K562 (cell line): ENCODE data around the gene ELP1. TPM values are rescaled to one million over a fixed set of nuclear protein-coding genes. Genes with fewer than 3 reads are reported as not detected.

Experiments used
- ERF ChIP-seq: fragments of 450-650 bp; formaldehyde crosslinking; IDR thresholded peaks from 2 replicates; pipeline ENCODE4 v1.4.0; 2020; ENCODE audit warnings: mild to moderate bottlenecking, mixed read lengths
- HDAC3 ChIP-seq: fragments of 450-650 bp; IDR thresholded peaks from 2 replicates; pipeline ENCODE4 v1.6.1; 2018; ENCODE audit warnings: borderline replicate concordance, mild to moderate bottlenecking, moderate library complexity; ENCODE audit not compliant: partially characterized antibody
- HOMEZ ChIP-seq: fragments of 250-450 bp; sonication (Bioruptor Pico); IDR thresholded peaks from 2 replicates; pipeline ENCODE4 v1.4.0; 2020; ENCODE audit warnings: mild to moderate bottlenecking, moderate library complexity
- NCOA4 ChIP-seq: fragments of 450-650 bp; IDR thresholded peaks from 2 replicates; pipeline ENCODE4 v1.6.1; 2018; ENCODE audit warnings: mild to moderate bottlenecking; ENCODE audit not compliant: partially characterized antibody
- NR1H2 ChIP-seq: sonication (generic); formaldehyde crosslinking; IDR thresholded peaks from 2 replicates; pipeline ENCODE4 v1.4.0; 2020; ENCODE audit warnings: mild to moderate bottlenecking, missing genetic modification reagents
- RCOR1 ChIP-seq, 2 experiments: IDR thresholded peaks; 2 replicates each; pipeline ENCODE4 v1.6.1; 2012; ENCODE audit warnings: low read depth in 2 of 2, low read length in 2 of 2, borderline replicate concordance in 1 of 2, improper control_type of control experiment in 1 of 2
- SPI1 ChIP-seq: IDR thresholded peaks from 2 replicates; pipeline ENCODE4 v1.6.1; 2011; ENCODE audit warnings: low read depth, low read length, control low read depth, borderline replicate concordance
- ZNF324 ChIP-seq: fragments of 250-450 bp; sonication (Bioruptor Pico); IDR thresholded peaks from 2 replicates; pipeline ENCODE4 v1.4.0; 2020; ENCODE audit warnings: mild to moderate bottlenecking
- ZZZ3 ChIP-seq: fragments of 450-650 bp; IDR thresholded peaks from 2 replicates; pipeline ENCODE4 v1.6.1; 2016; ENCODE audit warnings: antibody characterized with exemption, mild to moderate bottlenecking, moderate library complexity
- polyA plus RNA-seq, 8 experiments: library from polyadenylated mRNA; depleted of rRNA in 4 of 8; stranded (reverse) in 5 of 8; unstranded in 3 of 8; fragments of >200 nt; fragmentation: Nextera tagmentation in 2 of 8; fragmentation: Illumina TruSeq in 1 of 8; extraction: Ambion mirVana in 2 of 8; extraction: Trizol in 1 of 8; gene quantifications; 2 replicates each; pipeline versions ENCODE4 v1.2.1 to v1.2.3, GENCODE V29; 2011 to 2014; ENCODE audit warnings: inconsistent platforms in 1 of 8, missing spikeins in 1 of 8
- total RNA-seq, 7 experiments: library from RNA; depleted of rRNA in 6 of 7; stranded (reverse); fragments of >200 nt in 6 of 7; fragmentation: Illumina TruSeq in 2 of 7; extraction: Trizol in 2 of 7; gene quantifications; 2 replicates each; pipeline versions ENCODE4 v1.2.1 to v1.2.3, GENCODE V29; 2011 to 2021; ENCODE audit warnings: low replicate concordance in 1 of 7
- TF ChIP-seq, protein P1 (sequence below): fragments of 200-800 bp; sonication (Bioruptor generic); IDR thresholded peaks from 2 replicates; pipeline ENCODE4 v1.6.1; 2017; ENCODE audit warnings: missing genetic modification characterization, missing compliant biosample characterization
- TF ChIP-seq, protein P2 (sequence below): fragments of 450-650 bp; IDR thresholded peaks from 2 replicates; pipeline ENCODE4 v1.6.1; 2016; ENCODE audit warnings: mild to moderate bottlenecking, moderate library complexity
- TF ChIP-seq, protein P3 (sequence below): fragments of 450-650 bp; formaldehyde crosslinking; IDR thresholded peaks from 2 replicates; pipeline ENCODE4 v1.4.0; 2022; ENCODE audit warnings: mild to moderate bottlenecking, moderate library complexity

The ELP1 gene
- total and polyA plus RNA-seq, 9 of the 15 experiments (the other 6 are each of a cell fraction or from before 2014, with no cell fraction given): 17.0 to 48.6 (median 39.7) TPM

- TF ChIP-seq, protein P1, sequence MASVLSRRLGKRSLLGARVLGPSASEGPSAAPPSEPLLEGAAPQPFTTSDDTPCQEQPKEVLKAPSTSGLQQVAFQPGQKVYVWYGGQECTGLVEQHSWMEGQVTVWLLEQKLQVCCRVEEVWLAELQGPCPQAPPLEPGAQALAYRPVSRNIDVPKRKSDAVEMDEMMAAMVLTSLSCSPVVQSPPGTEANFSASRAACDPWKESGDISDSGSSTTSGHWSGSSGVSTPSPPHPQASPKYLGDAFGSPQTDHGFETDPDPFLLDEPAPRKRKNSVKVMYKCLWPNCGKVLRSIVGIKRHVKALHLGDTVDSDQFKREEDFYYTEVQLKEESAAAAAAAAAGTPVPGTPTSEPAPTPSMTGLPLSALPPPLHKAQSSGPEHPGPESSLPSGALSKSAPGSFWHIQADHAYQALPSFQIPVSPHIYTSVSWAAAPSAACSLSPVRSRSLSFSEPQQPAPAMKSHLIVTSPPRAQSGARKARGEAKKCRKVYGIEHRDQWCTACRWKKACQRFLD (CRISPR knock-in tag): 0 out of 2 replicates have a peak, but pooled peaks have one; percentile 52
- no peak for TF ChIP-seq ZNF324 (CRISPR knock-in tag)
- TF ChIP-seq HOMEZ (CRISPR knock-in tag): no peak
- no peak for TF ChIP-seq NR1H2
- TF ChIP-seq NCOA4: no peak
- no peak for TF ChIP-seq HDAC3
- no peak for TF ChIP-seq ERF (CRISPR knock-in tag)
- TF ChIP-seq RCOR1 (IDR thresholded peaks at IDR 0.05; ENCODE audit: borderline replicate concordance in 1 of 2, low read depth in 2 of 2, low read length in 2 of 2): peak in 1 of 2 experiments; percentile 68; a peak in 2 of 4 replicates
- no peak for TF ChIP-seq SPI1
- TF ChIP-seq, protein P2, sequence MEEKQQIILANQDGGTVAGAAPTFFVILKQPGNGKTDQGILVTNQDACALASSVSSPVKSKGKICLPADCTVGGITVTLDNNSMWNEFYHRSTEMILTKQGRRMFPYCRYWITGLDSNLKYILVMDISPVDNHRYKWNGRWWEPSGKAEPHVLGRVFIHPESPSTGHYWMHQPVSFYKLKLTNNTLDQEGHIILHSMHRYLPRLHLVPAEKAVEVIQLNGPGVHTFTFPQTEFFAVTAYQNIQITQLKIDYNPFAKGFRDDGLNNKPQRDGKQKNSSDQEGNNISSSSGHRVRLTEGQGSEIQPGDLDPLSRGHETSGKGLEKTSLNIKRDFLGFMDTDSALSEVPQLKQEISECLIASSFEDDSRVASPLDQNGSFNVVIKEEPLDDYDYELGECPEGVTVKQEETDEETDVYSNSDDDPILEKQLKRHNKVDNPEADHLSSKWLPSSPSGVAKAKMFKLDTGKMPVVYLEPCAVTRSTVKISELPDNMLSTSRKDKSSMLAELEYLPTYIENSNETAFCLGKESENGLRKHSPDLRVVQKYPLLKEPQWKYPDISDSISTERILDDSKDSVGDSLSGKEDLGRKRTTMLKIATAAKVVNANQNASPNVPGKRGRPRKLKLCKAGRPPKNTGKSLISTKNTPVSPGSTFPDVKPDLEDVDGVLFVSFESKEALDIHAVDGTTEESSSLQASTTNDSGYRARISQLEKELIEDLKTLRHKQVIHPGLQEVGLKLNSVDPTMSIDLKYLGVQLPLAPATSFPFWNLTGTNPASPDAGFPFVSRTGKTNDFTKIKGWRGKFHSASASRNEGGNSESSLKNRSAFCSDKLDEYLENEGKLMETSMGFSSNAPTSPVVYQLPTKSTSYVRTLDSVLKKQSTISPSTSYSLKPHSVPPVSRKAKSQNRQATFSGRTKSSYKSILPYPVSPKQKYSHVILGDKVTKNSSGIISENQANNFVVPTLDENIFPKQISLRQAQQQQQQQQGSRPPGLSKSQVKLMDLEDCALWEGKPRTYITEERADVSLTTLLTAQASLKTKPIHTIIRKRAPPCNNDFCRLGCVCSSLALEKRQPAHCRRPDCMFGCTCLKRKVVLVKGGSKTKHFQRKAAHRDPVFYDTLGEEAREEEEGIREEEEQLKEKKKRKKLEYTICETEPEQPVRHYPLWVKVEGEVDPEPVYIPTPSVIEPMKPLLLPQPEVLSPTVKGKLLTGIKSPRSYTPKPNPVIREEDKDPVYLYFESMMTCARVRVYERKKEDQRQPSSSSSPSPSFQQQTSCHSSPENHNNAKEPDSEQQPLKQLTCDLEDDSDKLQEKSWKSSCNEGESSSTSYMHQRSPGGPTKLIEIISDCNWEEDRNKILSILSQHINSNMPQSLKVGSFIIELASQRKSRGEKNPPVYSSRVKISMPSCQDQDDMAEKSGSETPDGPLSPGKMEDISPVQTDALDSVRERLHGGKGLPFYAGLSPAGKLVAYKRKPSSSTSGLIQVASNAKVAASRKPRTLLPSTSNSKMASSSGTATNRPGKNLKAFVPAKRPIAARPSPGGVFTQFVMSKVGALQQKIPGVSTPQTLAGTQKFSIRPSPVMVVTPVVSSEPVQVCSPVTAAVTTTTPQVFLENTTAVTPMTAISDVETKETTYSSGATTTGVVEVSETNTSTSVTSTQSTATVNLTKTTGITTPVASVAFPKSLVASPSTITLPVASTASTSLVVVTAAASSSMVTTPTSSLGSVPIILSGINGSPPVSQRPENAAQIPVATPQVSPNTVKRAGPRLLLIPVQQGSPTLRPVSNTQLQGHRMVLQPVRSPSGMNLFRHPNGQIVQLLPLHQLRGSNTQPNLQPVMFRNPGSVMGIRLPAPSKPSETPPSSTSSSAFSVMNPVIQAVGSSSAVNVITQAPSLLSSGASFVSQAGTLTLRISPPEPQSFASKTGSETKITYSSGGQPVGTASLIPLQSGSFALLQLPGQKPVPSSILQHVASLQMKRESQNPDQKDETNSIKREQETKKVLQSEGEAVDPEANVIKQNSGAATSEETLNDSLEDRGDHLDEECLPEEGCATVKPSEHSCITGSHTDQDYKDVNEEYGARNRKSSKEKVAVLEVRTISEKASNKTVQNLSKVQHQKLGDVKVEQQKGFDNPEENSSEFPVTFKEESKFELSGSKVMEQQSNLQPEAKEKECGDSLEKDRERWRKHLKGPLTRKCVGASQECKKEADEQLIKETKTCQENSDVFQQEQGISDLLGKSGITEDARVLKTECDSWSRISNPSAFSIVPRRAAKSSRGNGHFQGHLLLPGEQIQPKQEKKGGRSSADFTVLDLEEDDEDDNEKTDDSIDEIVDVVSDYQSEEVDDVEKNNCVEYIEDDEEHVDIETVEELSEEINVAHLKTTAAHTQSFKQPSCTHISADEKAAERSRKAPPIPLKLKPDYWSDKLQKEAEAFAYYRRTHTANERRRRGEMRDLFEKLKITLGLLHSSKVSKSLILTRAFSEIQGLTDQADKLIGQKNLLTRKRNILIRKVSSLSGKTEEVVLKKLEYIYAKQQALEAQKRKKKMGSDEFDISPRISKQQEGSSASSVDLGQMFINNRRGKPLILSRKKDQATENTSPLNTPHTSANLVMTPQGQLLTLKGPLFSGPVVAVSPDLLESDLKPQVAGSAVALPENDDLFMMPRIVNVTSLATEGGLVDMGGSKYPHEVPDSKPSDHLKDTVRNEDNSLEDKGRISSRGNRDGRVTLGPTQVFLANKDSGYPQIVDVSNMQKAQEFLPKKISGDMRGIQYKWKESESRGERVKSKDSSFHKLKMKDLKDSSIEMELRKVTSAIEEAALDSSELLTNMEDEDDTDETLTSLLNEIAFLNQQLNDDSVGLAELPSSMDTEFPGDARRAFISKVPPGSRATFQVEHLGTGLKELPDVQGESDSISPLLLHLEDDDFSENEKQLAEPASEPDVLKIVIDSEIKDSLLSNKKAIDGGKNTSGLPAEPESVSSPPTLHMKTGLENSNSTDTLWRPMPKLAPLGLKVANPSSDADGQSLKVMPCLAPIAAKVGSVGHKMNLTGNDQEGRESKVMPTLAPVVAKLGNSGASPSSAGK: no peak
- no peak for TF ChIP-seq ZZZ3
- TF ChIP-seq, protein P3, sequence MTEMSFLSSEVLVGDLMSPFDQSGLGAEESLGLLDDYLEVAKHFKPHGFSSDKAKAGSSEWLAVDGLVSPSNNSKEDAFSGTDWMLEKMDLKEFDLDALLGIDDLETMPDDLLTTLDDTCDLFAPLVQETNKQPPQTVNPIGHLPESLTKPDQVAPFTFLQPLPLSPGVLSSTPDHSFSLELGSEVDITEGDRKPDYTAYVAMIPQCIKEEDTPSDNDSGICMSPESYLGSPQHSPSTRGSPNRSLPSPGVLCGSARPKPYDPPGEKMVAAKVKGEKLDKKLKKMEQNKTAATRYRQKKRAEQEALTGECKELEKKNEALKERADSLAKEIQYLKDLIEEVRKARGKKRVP: peak; percentile 45; the same call in 1 of the 2 replicates
These were observed 30.4 kb downstream of the ELP1 start (continued) for GRCh38 chr9:108903420-108904103.
